Esophagus (tissue), 2 donors: Measurements from ENCODE around the gene FBXW8. TPM values are rescaled to one million over a fixed set of nuclear protein-coding genes. Genes with fewer than 3 reads are reported as not detected.

Source experiments
- H3K27ac ChIP-seq, 2 donors: one replicate each; pipeline ENCODE4 v1.5.1; 2013; ENCODE audit warnings: low read depth in 2 of 2, mild to moderate bottlenecking in 2 of 2, inconsistent platforms in 1 of 2, low read length in 1 of 2, moderate library complexity in 1 of 2
- H3K27me3 ChIP-seq, 2 donors: one replicate each; pipeline ENCODE4 v1.6.1; 2013; ENCODE audit warnings: low read length in 2 of 2, control low read depth in 1 of 2, mild to moderate bottlenecking in 1 of 2; ENCODE audit not compliant: insufficient read depth in 2 of 2, control insufficient read depth in 1 of 2
- H3K36me3 ChIP-seq, 2 donors: one replicate each; pipeline ENCODE4 v1.6.1; 2013; ENCODE audit warnings: low read length in 1 of 2; ENCODE audit not compliant: control insufficient read depth in 2 of 2, insufficient read depth in 2 of 2
- H3K4me1 ChIP-seq, 2 donors: one replicate each; pipeline ENCODE4 v1.6.1; 2013; ENCODE audit warnings: low read length in 1 of 2; ENCODE audit not compliant: control insufficient read depth in 2 of 2, insufficient read depth in 2 of 2
- H3K4me3 ChIP-seq, 2 donors: one replicate each; pipeline ENCODE4 v1.5.1; 2013; ENCODE audit warnings: low read length in 2 of 2, mild to moderate bottlenecking in 2 of 2, low read depth in 1 of 2, moderate library complexity in 1 of 2
- H3K9me3 ChIP-seq, 2 donors: one replicate each; pipeline ENCODE4 v1.6.1; 2013; ENCODE audit warnings: mild to moderate bottlenecking in 2 of 2, low read depth in 1 of 2, low read length in 1 of 2, moderate library complexity in 1 of 2; ENCODE audit not compliant: control insufficient read depth in 2 of 2, insufficient read depth in 1 of 2
- WGBS, 2 donors: extraction: QIAGEN DNeasy Blood & Tissue Kit; methylation state at CpG; one replicate each; pipeline ENCODE4 v1.1.7; 2013; 5-methylcytosine and 5-hydroxymethylcytosine counted together
- polyA plus RNA-seq, 2 donors: library from polyadenylated mRNA; stranded (reverse); fragments of 200-250 nt; gene quantifications; one replicate each; pipeline ENCODE4 v1.2.3, GENCODE V29; 2013
- donor health status: healthy with polysubstance abuse.
- donor health status: Bipolar disorder and iron deficiency.

Gene FBXW8
- polyA plus RNA-seq, 2 donors: 2.7 to 3.7 TPM

GRCh38 chr12:116901612-116902011, 9.1 kb upstream of the FBXW8 start:
- no peaks in the 10 kb centered on the region for H3K27me3 ChIP-seq
- WGBS, 2 donors: 78 to 81% methylated on average over 2 of the region's 2 CpGs

GRCh38 chr12:116903818-116904217, 6.9 kb upstream of the FBXW8 start:
- Histone ChIP-seq H3K9me3 (no peaks in the 10 kb centered on the region), H3K27ac (no peak overlapping the region), H3K4me3 (no peak overlapping the region), H3K36me3 (no peaks in the 10 kb centered on the region), H3K4me1 (no peaks in the 10 kb centered on the region), H3K27me3 (no peaks in the 10 kb centered on the region)
- WGBS, 2 donors: 70 to 72% methylated on average over 4 of the region's 4 CpGs

More at GRCh38 chr12:116901612-116902011, 9.1 kb upstream of the FBXW8 start:
- no peaks in the 10 kb centered on the region for H3K36me3 ChIP-seq
- peaks cover 0 to 3% of the 10 kb centered on the region in 2 donors for H3K9me3 ChIP-seq
- no peaks in the 10 kb centered on the region for H3K4me1 ChIP-seq
- no peak overlapping the region for H3K27ac ChIP-seq
- no peak overlapping the region for H3K4me3 ChIP-seq

GRCh38 chr12:116906285-116906684, 4.5 kb upstream of the FBXW8 start:
- H3K4me1 ChIP-seq: no peaks in the 10 kb centered on the region
- H3K36me3 ChIP-seq: no peaks in the 10 kb centered on the region
- 88% methylated on average over 4 of the region's 4 CpGs for WGBS, 2 donors
- peaks cover 0 to 3% of the 10 kb centered on the region in 2 donors for H3K9me3 ChIP-seq
- no peaks in the 10 kb centered on the region for H3K27me3 ChIP-seq
- H3K27ac ChIP-seq: no peak overlapping the region
- H3K4me3 ChIP-seq: no peak overlapping the region

GRCh38 chr12:116910280-116910644, 488 bp upstream of the FBXW8 start:
- no peaks in the 10 kb centered on the region for H3K36me3 ChIP-seq
- H3K9me3 ChIP-seq: peaks cover 0 to 3% of the 10 kb centered on the region in 2 donors
- no peaks in the 10 kb centered on the region for H3K4me1 ChIP-seq
- peak overlapping the region; percentile 73 to 100 for H3K4me3 ChIP-seq
- H3K27me3 ChIP-seq: no peaks in the 10 kb centered on the region
- H3K27ac ChIP-seq: no peak overlapping the region
- WGBS, 2 donors: 64 to 67% methylated on average over 4 of the region's 4 CpGs

GRCh38 chr12:116915326-116915725, 4.6 kb downstream of the FBXW8 start:
- peak overlapping the region; percentile 17 to 51 for H3K27ac ChIP-seq

GRCh38 chr12:116916122-116916521, 5.4 kb downstream of the FBXW8 start:
- Histone ChIP-seq H3K27ac (peak overlapping the region; percentile 17 to 70), H3K4me1 (peaks cover 0 to 5% of the 10 kb centered on the region in 2 donors)

More at GRCh38 chr12:116915326-116915725, 4.6 kb downstream of the FBXW8 start:
- Histone ChIP-seq H3K4me3 (no peak overlapping the region), H3K27me3 (no peaks in the 10 kb centered on the region), H3K9me3 (peaks cover 0 to 3% of the 10 kb centered on the region in 2 donors), H3K4me1 (peaks cover 0 to 5% of the 10 kb centered on the region in 2 donors), H3K36me3 (no peaks in the 10 kb centered on the region)
- 92 to 100% methylated on average over 1 of the region's 1 CpG for WGBS, 2 donors

GRCh38 chr12:116916714-116917114, 6.0 kb downstream of the FBXW8 start:
- peak overlapping the region; percentile 3 to 70 for H3K27ac ChIP-seq
- H3K9me3 ChIP-seq: no peaks in the 10 kb centered on the region
- H3K27me3 ChIP-seq: no peaks in the 10 kb centered on the region
- no peak overlapping the region for H3K4me3 ChIP-seq
- H3K4me1 ChIP-seq: peaks cover 0 to 5% of the 10 kb centered on the region in 2 donors
- 58 to 64% methylated on average over 5 of the region's 5 CpGs for WGBS, 2 donors
- H3K36me3 ChIP-seq: no peaks in the 10 kb centered on the region

More at GRCh38 chr12:116916122-116916521, 5.4 kb downstream of the FBXW8 start:
- Histone ChIP-seq H3K4me3 (no peak overlapping the region), H3K36me3 (no peaks in the 10 kb centered on the region), H3K9me3 (no peaks in the 10 kb centered on the region), H3K27me3 (no peaks in the 10 kb centered on the region)

GRCh38 chr12:116918464-116918863, 7.7 kb downstream of the FBXW8 start:
- H3K36me3 ChIP-seq: no peaks in the 10 kb centered on the region
- H3K27me3 ChIP-seq: no peaks in the 10 kb centered on the region
- WGBS, 2 donors: 94 to 95% methylated on average over 2 of the region's 2 CpGs
- no peaks in the 10 kb centered on the region for H3K9me3 ChIP-seq
- peaks cover 0 to 5% of the 10 kb centered on the region in 2 donors for H3K4me1 ChIP-seq
- no peak overlapping the region for H3K27ac ChIP-seq
- no peak overlapping the region for H3K4me3 ChIP-seq

GRCh38 chr12:116919247-116919661, 8.5 kb downstream of the FBXW8 start:
- no peaks in the 10 kb centered on the region for H3K27me3 ChIP-seq
- no peak overlapping the region for H3K27ac ChIP-seq
- 42 to 54% methylated on average over 4 of the region's 4 CpGs for WGBS, 2 donors
- H3K9me3 ChIP-seq: no peaks in the 10 kb centered on the region
- H3K4me3 ChIP-seq: no peak overlapping the region
- H3K4me1 ChIP-seq: peaks cover 0 to 5% of the 10 kb centered on the region in 2 donors
- H3K36me3 ChIP-seq: no peaks in the 10 kb centered on the region

GRCh38 chr12:116919706-116920485, 9.1 kb downstream of the FBXW8 start:
- Histone ChIP-seq H3K27ac (no peak overlapping the region), H3K4me1 (peaks cover 0 to 5% of the 10 kb centered on the region in 2 donors)
- 71 to 76% methylated on average over 6 of the region's 6 CpGs for WGBS, 2 donors

More at GRCh38 chr12:116919706-116920485, 9.1 kb downstream of the FBXW8 start:
- H3K9me3 ChIP-seq: no peaks in the 10 kb centered on the region
- H3K36me3 ChIP-seq: no peaks in the 10 kb centered on the region
- no peak overlapping the region for H3K4me3 ChIP-seq
- H3K27me3 ChIP-seq: no peaks in the 10 kb centered on the region
